Lung (tissue), 12 donors: Measurements from ENCODE around the gene BGLAP. TPM values are rescaled to one million over a fixed set of nuclear protein-coding genes. Genes with fewer than 3 reads are reported as not detected.

Experiments
- ATAC-seq: fragments of 200-7000 bp; cut with Tn5 transposase; one replicate; pipeline ENCODE4 v1.9.1; 2020; ENCODE audit warnings: moderate number of reproducible peaks; ENCODE audit not compliant: insufficient read depth, low FRiP score
- DNase-seq, 3 donors: peaks; one replicate each; pipeline ENCODE4 v3.0.0-alpha.2; 2013 to 2017
- H3K27ac ChIP-seq, 2 donors: one replicate each; pipeline ENCODE4 v1.5.1; 2013; ENCODE audit warnings: mild to moderate bottlenecking in 2 of 2, moderate library complexity in 2 of 2, control low read depth in 1 of 2, inconsistent platforms in 1 of 2, low read depth in 1 of 2, low read length in 1 of 2
- H3K27me3 ChIP-seq, 3 donors: one replicate each; pipeline ENCODE4 v1.5.1; 2013; ENCODE audit warnings: low read length in 2 of 3; ENCODE audit not compliant: control insufficient read depth in 3 of 3, insufficient read depth in 3 of 3
- H3K36me3 ChIP-seq, 4 donors: one replicate each; pipeline ENCODE4 v1.5.1; 2013; ENCODE audit warnings: low read length in 4 of 4, mild to moderate bottlenecking in 1 of 4, moderate library complexity in 1 of 4; ENCODE audit not compliant: control insufficient read depth in 4 of 4, insufficient read depth in 4 of 4
- H3K4me1 ChIP-seq, 5 donors: one replicate each; pipeline ENCODE4 v1.5.1; 2013; ENCODE audit warnings: low read length in 5 of 5, mild to moderate bottlenecking in 2 of 5, moderate library complexity in 1 of 5; ENCODE audit not compliant: control insufficient read depth in 5 of 5, insufficient read depth in 5 of 5
- H3K4me3 ChIP-seq: one replicate; pipeline ENCODE4 v1.5.1; 2013; ENCODE audit warnings: mild to moderate bottlenecking, control low read depth, moderate library complexity
- H3K9ac ChIP-seq, 2 donors: one replicate each; pipeline ENCODE4 v1.5.1; 2013; ENCODE audit warnings: low read length in 2 of 2, control low read depth in 1 of 2; ENCODE audit not compliant: insufficient read depth in 1 of 2
- H3K9me3 ChIP-seq, 4 donors: one replicate each; pipeline ENCODE4 v1.5.1; 2013; ENCODE audit warnings: low read length in 3 of 4, mild to moderate bottlenecking in 1 of 4, moderate library complexity in 1 of 4; ENCODE audit not compliant: control insufficient read depth in 4 of 4, insufficient read depth in 3 of 4
- WGBS, 2 donors: extraction: QIAGEN DNeasy Blood & Tissue Kit; methylation state at CpG; one replicate each; pipeline ENCODE4 v1.1.7; 2013; 5-methylcytosine and 5-hydroxymethylcytosine counted together
- polyA plus RNA-seq, 2 donors: library from polyadenylated mRNA; stranded (reverse); fragments of 200-250 nt; gene quantifications; one replicate each; pipeline ENCODE4 v1.2.1, GENCODE V29; 2013
- total RNA-seq, 2 donors: library from RNA; depleted of rRNA in 1 of 2; stranded (reverse); fragments of >200 nt in 1 of 2; gene quantifications; one replicate each; pipeline ENCODE4 v1.2.1, GENCODE V29; 2014 to 2021
- TF ChIP-seq, protein P1 (sequence below): IDR thresholded peaks from 2 replicates; pipeline ENCODE4 v1.5.1; 2012; ENCODE audit warnings: mild to moderate bottlenecking; ENCODE audit errors: control extremely low read depth, extremely low read depth
- donor health status: control.
- donor health status: control.
- donor health status: Bipolar disorder and iron deficiency.
- donor health status: healthy.
- donor health status: DM: yes; HTN: yes; CAD: no.

The BGLAP gene
- total and polyA plus RNA-seq, 4 donors, result 0.46 to 1.7 (median 1.5) TPM

DNA sequence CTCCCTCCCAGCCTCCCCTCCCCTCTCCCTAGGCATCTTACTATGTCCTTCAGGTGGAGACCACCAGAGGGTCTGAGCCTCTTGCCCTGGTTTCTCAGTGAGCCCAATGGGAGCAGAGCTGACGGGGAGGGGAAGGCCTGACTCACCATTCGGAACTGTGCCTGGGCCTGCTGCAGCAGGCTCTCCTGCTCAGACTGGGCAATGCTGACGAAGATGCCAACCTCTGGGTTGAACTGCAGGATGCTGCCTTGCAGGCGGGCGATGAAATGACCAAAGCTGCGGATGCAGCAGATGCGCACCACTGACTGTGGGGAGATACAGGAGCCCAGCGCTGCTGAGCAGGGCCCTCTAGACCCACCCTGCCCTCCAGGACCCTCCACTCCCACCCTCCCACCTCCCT lies 16.9 kb downstream of the BGLAP start:
- no peak overlapping the region for H3K27ac ChIP-seq
- H3K4me3 ChIP-seq, result no peak overlapping the region
- H3K9ac ChIP-seq, result no peak overlapping the region
- ATAC-seq (no peak), DNase-seq (no peak)
- H3K4me1 ChIP-seq, result no peaks in the 10 kb centered on the region
- TF ChIP-seq, protein P1, sequence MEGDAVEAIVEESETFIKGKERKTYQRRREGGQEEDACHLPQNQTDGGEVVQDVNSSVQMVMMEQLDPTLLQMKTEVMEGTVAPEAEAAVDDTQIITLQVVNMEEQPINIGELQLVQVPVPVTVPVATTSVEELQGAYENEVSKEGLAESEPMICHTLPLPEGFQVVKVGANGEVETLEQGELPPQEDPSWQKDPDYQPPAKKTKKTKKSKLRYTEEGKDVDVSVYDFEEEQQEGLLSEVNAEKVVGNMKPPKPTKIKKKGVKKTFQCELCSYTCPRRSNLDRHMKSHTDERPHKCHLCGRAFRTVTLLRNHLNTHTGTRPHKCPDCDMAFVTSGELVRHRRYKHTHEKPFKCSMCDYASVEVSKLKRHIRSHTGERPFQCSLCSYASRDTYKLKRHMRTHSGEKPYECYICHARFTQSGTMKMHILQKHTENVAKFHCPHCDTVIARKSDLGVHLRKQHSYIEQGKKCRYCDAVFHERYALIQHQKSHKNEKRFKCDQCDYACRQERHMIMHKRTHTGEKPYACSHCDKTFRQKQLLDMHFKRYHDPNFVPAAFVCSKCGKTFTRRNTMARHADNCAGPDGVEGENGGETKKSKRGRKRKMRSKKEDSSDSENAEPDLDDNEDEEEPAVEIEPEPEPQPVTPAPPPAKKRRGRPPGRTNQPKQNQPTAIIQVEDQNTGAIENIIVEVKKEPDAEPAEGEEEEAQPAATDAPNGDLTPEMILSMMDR, result no peak
- no peaks in the 10 kb centered on the region for H3K27me3 ChIP-seq
- WGBS, 2 donors, result 97 to 99% methylated on average over 5 to 8 of the region's 8 CpGs
- H3K9me3 ChIP-seq, result no peaks in the 10 kb centered on the region
- peaks cover 31 to 66% (median 48%) of the 10 kb centered on the region in 4 donors for H3K36me3 ChIP-seq

DNA sequence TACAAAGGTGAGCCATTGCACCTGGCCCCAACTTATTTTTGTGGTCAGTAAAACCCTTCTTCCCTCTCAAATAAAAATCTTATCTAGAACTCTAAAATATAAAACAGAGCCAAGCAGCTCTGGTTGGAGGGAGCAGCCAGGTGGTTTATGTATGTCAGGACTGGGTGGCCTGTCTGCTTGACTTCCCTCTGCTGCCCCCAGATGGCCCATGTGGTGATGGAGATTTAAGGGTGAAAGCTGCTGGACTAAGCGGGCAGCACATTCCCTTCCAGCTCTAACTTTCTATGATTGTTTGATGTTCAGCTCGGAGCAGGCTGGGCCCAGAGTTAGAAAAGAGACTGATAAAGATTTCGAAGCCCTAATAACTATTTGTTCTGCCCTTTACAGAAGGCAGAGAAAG lies 17.8 kb downstream of the BGLAP start:
- WGBS, 2 donors, result 82 to 87% methylated on average over 3 of the region's 3 CpGs
- Histone ChIP-seq H3K27me3 (no peaks in the 10 kb centered on the region), H3K9ac (no peak overlapping the region), H3K4me1 (no peaks in the 10 kb centered on the region), H3K36me3 (peaks cover 31 to 68% (median 45%) of the 10 kb centered on the region in 4 donors), H3K27ac (no peak overlapping the region), H3K9me3 (no peaks in the 10 kb centered on the region), H3K4me3 (no peak overlapping the region)
- ATAC-seq, result no peak
- TF ChIP-seq, protein P1, result no peak
- DNase-seq, result no peak

DNA sequence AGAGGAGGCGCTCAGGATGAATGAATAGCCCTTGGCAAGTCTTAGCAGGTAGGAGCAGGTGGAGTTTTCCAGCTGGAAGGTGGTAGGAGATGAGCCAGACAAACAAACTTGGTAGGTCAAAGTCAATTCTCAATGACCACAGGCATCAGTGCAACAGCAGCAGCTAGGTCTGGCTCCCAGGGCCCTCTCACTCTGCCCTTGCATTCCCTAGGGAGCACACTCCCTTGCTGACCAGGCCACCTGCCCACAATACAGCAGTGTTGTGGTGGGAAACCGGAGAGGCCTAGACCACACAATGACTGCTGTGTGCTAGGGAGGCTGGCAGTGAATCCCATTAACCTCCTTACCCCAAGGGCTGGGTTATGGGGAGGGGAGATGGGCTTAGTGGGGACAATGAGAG lies 18.9 kb downstream of the BGLAP start:
- Histone ChIP-seq H3K36me3 (peaks cover 38 to 74% (median 50%) of the 10 kb centered on the region in 4 donors), H3K9me3 (no peaks in the 10 kb centered on the region), H3K4me3 (no peak overlapping the region), H3K9ac (no peak overlapping the region), H3K4me1 (no peaks in the 10 kb centered on the region), H3K27ac (peak overlapping the region in 1 of 2 donors; percentile 6), H3K27me3 (no peaks in the 10 kb centered on the region)
- ATAC-seq (no peak), DNase-seq (no peak)
- 90 to 99% methylated on average over 2 of the region's 2 CpGs for WGBS, 2 donors
- TF ChIP-seq, protein P1, result no peak
